Endodermal cell (in vitro differentiated cells): ENCODE results near the gene ZNF280C. TPM values are rescaled to one million over a fixed set of nuclear protein-coding genes. Genes with fewer than 3 reads are reported as not detected.

Source experiments
- DNase-seq: peaks from one replicate; pipeline ENCODE4 v3.0.0-alpha.2; 2017
- H3K27ac ChIP-seq: 2 replicates; pipeline ENCODE4 v1.5.1; 2013; ENCODE audit warnings: mild to moderate bottlenecking, low read depth, low read length, moderate library complexity
- H3K27me3 ChIP-seq: 2 replicates; pipeline ENCODE4 v1.6.1; 2013; ENCODE audit warnings: mild to moderate bottlenecking, low read length, moderate library complexity; ENCODE audit not compliant: insufficient read depth, control insufficient read depth, poor library complexity, severe bottlenecking
- H3K36me3 ChIP-seq: 2 replicates; pipeline ENCODE4 v1.7.0; 2013; ENCODE audit warnings: mild to moderate bottlenecking, low read length, moderate library complexity; ENCODE audit not compliant: control insufficient read depth, insufficient read depth
- H3K4me1 ChIP-seq: one replicate; pipeline ENCODE4 v1.7.0; 2013; ENCODE audit warnings: low read length; ENCODE audit not compliant: control insufficient read depth, insufficient read depth
- H3K4me3 ChIP-seq: 2 replicates; pipeline ENCODE4 v1.5.1; 2013; ENCODE audit warnings: mild to moderate bottlenecking, low read length, moderate library complexity
- H3K9ac ChIP-seq: 2 replicates; pipeline ENCODE4 v1.6.1; 2013; ENCODE audit warnings: mild to moderate bottlenecking, low read length, moderate library complexity; ENCODE audit not compliant: poor library complexity, severe bottlenecking; ENCODE audit errors: extremely low read depth
- H3K9me3 ChIP-seq: 2 replicates; pipeline ENCODE4 v1.6.1; 2013; ENCODE audit warnings: mild to moderate bottlenecking, low read length, moderate library complexity; ENCODE audit not compliant: control insufficient read depth
- H3K27ac Mint-ChIP-seq: 2 replicates; pipeline ENCODE4 v1.8.0; 2020; ENCODE audit warnings: mixed read lengths
- H3K27me3 Mint-ChIP-seq: 2 replicates; pipeline ENCODE4 v1.8.0; 2021; ENCODE audit warnings: mild to moderate bottlenecking, mixed read lengths; ENCODE audit not compliant: insufficient read depth
- H3K36me3 Mint-ChIP-seq: 2 replicates; pipeline ENCODE4 v1.8.0; 2020; ENCODE audit warnings: low read depth, mixed read lengths
- H3K4me1 Mint-ChIP-seq: 2 replicates; pipeline ENCODE4 v1.8.0; 2020; ENCODE audit warnings: mixed read lengths
- H3K4me3 Mint-ChIP-seq: 2 replicates; pipeline ENCODE4 v1.8.0; 2020; ENCODE audit warnings: mild to moderate bottlenecking, moderate library complexity, mixed read lengths
- H3K9me3 Mint-ChIP-seq: 2 replicates; pipeline ENCODE4 v1.8.0; 2020; ENCODE audit warnings: mild to moderate bottlenecking, mixed read lengths
- WGBS, 2 experiments: methylation state at CpG; one replicate each; pipeline versions ENCODE4 v1.1.5 to v1.1.7; 2013; ENCODE audit warnings: missing lambda C conversion rate in 2 of 2, mixed read lengths in 1 of 2; ENCODE audit not compliant: insufficient coverage in 1 of 2, insufficient read length in 1 of 2; 5-methylcytosine and 5-hydroxymethylcytosine counted together
- total RNA-seq, 2 donors: library from RNA; stranded (reverse); fragmentation: NEBNext Ultra II Directional in 1 of 2; extraction: Animal tissue kit (Norgen Biotek cat#: 25700) in 1 of 2; gene quantifications; 2 replicates in 1 of 2; 3 replicates in 1 of 2; pipeline ENCODE4 v1.2.1, GENCODE V29; 2021
- TF ChIP-seq, protein P1 (sequence below): fragments of 200-600 bp; sonication (generic); conservative IDR thresholded peaks from 2 replicates; pipeline ENCODE4 v1.5.0; 2021; ENCODE audit warnings: antibody characterized with exemption, mild to moderate bottlenecking

ZNF280C gene
- total RNA-seq, 2 donors from 2014 or later: 15.4 to 15.7 TPM

DNA sequence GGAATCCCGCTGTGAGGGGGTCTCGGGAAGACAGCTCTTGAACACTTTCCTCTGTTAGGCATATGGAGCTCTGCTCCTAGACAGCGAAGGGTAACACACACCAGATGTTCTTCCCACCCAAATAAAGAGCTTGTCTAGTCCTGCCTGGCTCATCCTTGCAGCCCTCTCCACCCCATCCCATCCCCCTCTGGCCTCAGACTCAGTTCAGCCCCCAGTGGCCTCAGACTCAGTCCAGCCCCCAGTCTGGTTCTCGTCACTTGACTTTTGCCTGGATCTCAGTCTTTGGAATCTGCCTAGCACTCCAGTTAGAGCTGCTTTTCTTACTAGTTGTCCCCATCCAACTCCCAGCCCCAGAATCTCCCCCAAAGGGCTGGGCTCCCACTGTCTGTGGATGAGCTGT, 82.0 kb downstream of the ZNF280C start:
- H3K27ac ChIP-seq: no peak overlapping the region
- DNase-seq: no peak
- no peaks in the 10 kb centered on the region for H3K27me3 ChIP-seq
- H3K9ac ChIP-seq: no peak overlapping the region
- H3K9me3 ChIP-seq: no peaks in the 10 kb centered on the region
- H3K36me3 ChIP-seq: no peaks in the 10 kb centered on the region
- TF ChIP-seq, protein P1, sequence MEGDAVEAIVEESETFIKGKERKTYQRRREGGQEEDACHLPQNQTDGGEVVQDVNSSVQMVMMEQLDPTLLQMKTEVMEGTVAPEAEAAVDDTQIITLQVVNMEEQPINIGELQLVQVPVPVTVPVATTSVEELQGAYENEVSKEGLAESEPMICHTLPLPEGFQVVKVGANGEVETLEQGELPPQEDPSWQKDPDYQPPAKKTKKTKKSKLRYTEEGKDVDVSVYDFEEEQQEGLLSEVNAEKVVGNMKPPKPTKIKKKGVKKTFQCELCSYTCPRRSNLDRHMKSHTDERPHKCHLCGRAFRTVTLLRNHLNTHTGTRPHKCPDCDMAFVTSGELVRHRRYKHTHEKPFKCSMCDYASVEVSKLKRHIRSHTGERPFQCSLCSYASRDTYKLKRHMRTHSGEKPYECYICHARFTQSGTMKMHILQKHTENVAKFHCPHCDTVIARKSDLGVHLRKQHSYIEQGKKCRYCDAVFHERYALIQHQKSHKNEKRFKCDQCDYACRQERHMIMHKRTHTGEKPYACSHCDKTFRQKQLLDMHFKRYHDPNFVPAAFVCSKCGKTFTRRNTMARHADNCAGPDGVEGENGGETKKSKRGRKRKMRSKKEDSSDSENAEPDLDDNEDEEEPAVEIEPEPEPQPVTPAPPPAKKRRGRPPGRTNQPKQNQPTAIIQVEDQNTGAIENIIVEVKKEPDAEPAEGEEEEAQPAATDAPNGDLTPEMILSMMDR: no peak
- Mint-ChIP-seq H3K27me3 (peaks cover 2% of the 10 kb centered on the region), H3K4me3 (no peak overlapping the region), H3K27ac (no peak overlapping the region), H3K9me3 (peaks cover 40% of the 10 kb centered on the region), H3K4me1 (no peaks in the 10 kb centered on the region), H3K36me3 (no peaks in the 10 kb centered on the region)
- 89% methylated on average over 4 of the region's 4 CpGs; no CpG with 5 or more reads in 1 of the 2 experiments for WGBS, 2 experiments
- no peak overlapping the region for H3K4me3 ChIP-seq
- no peaks in the 10 kb centered on the region for H3K4me1 ChIP-seq

DNA sequence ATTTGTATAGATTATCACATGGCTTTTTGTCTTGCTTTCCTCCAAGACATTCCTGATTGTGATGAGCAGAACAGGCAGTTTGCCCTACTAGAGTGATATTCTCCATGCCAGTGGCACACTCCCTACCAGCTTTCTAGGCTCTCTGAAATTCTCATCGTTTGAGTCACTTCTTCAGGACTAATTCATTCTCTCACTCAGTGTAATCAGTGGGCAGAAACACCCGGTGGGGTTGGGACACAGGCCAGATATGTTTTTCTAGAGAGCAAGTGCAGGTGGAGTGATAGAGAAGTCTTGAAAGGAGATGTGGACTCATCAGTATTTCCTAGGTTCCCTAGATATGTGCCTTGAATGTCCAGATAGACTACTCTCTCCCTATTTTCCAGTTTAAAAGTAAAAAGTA, 83.8 kb downstream of the ZNF280C start:
- TF ChIP-seq, protein P1: no peak
- Mint-ChIP-seq H3K27me3 (peaks cover 3% of the 10 kb centered on the region), H3K36me3 (no peaks in the 10 kb centered on the region), H3K4me3 (no peak overlapping the region), H3K27ac (no peak overlapping the region), H3K9me3 (peaks cover 47% of the 10 kb centered on the region), H3K4me1 (no peaks in the 10 kb centered on the region)
- Histone ChIP-seq H3K4me3 (no peak overlapping the region), H3K9ac (no peak overlapping the region), H3K36me3 (no peaks in the 10 kb centered on the region), H3K27ac (no peak overlapping the region), H3K9me3 (no peaks in the 10 kb centered on the region), H3K4me1 (no peaks in the 10 kb centered on the region), H3K27me3 (no peaks in the 10 kb centered on the region)
- no peak for DNase-seq
- 80% methylated on average over 2 of the region's 2 CpGs; no CpG with 5 or more reads in 1 of the 2 experiments for WGBS, 2 experiments

DNA sequence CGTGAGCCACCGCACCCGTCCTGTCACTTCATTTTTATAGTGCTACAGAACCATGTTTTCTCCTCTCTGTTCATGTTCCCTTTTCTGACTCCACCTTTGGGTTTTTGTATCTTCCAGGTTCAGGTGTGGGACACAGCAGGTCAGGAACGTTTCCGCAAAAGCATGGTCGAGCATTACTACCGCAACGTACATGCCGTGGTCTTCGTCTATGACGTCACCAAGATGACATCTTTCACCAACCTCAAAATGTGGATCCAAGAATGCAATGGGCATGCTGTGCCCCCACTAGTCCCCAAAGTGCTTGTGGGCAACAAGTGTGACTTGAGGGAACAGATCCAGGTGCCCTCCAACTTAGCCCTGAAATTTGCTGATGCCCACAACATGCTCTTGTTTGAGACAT, 84.5 kb downstream of the ZNF280C start:
- Histone ChIP-seq H3K9me3 (no peaks in the 10 kb centered on the region), H3K27ac (no peak overlapping the region), H3K9ac (no peak overlapping the region), H3K36me3 (no peaks in the 10 kb centered on the region), H3K4me1 (no peaks in the 10 kb centered on the region), H3K27me3 (no peaks in the 10 kb centered on the region), H3K4me3 (no peak overlapping the region)
- no peak for DNase-seq
- Mint-ChIP-seq H3K36me3 (no peaks in the 10 kb centered on the region), H3K4me1 (no peaks in the 10 kb centered on the region), H3K27ac (no peak overlapping the region), H3K27me3 (peaks cover 4% of the 10 kb centered on the region), H3K4me3 (no peak overlapping the region), H3K9me3 (peaks cover 52% of the 10 kb centered on the region)
- TF ChIP-seq, protein P1: no peak
- WGBS, 2 experiments: 94% methylated on average over 11 of the region's 11 CpGs; no CpG with 5 or more reads in 1 of the 2 experiments
